Spleen (tissue), 11 donors: ENCODE measurements around the gene TMCC1. TPM values are rescaled to one million over a fixed set of nuclear protein-coding genes. Genes with fewer than 3 reads are reported as not detected.

Experiments used
- DNase-seq: peaks from one replicate; pipeline ENCODE4 v3.0.0-alpha.2; 2020
- H3K27ac ChIP-seq, 8 donors: fragments of 200-600 bp; sonication (generic) in 7 of 8; 1 replicate in 4 of 8; 2 replicates in 4 of 8; pipeline versions ENCODE4 v1.5.0 to v1.8.0; 2016 to 2021; ENCODE audit warnings: inconsistent platforms in 4 of 8, mild to moderate bottlenecking in 4 of 8, moderate library complexity in 1 of 8
- H3K27me3 ChIP-seq, 7 donors: fragments of 200-600 bp; sonication (generic) in 6 of 7; replicated peaks in 1 of 7; 1 replicate in 4 of 7; 2 replicates in 3 of 7; pipeline versions ENCODE4 v1.5.0 to v1.8.0; 2016 to 2021; ENCODE audit warnings: inconsistent platforms in 3 of 7, mild to moderate bottlenecking in 1 of 7
- H3K36me3 ChIP-seq, 6 donors: fragments of 200-600 bp; sonication (generic) in 5 of 6; 1 replicate in 4 of 6; 2 replicates in 2 of 6; pipeline versions ENCODE4 v1.5.0 to v1.8.0; 2016 to 2021; ENCODE audit warnings: inconsistent platforms in 2 of 6
- H3K4me1 ChIP-seq, 6 donors: fragments of 200-600 bp; sonication (generic) in 5 of 6; 1 replicate in 3 of 6; 2 replicates in 3 of 6; pipeline versions ENCODE4 v1.5.0 to v1.8.0; 2016 to 2021; ENCODE audit warnings: inconsistent platforms in 3 of 6
- H3K4me3 ChIP-seq, 8 donors: fragments of 200-600 bp; sonication (generic) in 7 of 8; 1 replicate in 4 of 8; 2 replicates in 4 of 8; pipeline versions ENCODE4 v1.5.0 to v1.8.0; 2016 to 2021; ENCODE audit warnings: inconsistent platforms in 4 of 8, mild to moderate bottlenecking in 4 of 8, moderate library complexity in 2 of 8
- H3K9me3 ChIP-seq, 8 donors: fragments of 200-600 bp; sonication (generic) in 7 of 8; 1 replicate in 4 of 8; 2 replicates in 4 of 8; pipeline versions ENCODE4 v1.5.0 to v1.8.0; 2016 to 2021; ENCODE audit warnings: inconsistent platforms in 4 of 8
- POLR2A ChIP-seq, 3 donors: fragments of 450-650 bp; IDR thresholded peaks; one replicate each; pipeline ENCODE4 v1.5.1; 2017; ENCODE audit warnings: antibody characterized with exemption in 3 of 3, mild to moderate bottlenecking in 1 of 3
- POLR2AphosphoS5 ChIP-seq, 3 donors: sonication (generic); formaldehyde crosslinking; IDR thresholded peaks; one replicate each; pipeline ENCODE4 v1.5.1; 2017; ENCODE audit warnings: antibody characterized with exemption in 3 of 3
- WGBS, 5 donors: extraction: QIAGEN DNeasy Blood & Tissue Kit in 3 of 5; methylation state at CpG; one replicate each; pipeline versions ENCODE4 v1.1.5 to v1.1.7; 2013 to 2018; 5-methylcytosine and 5-hydroxymethylcytosine counted together
- intact Hi-C: fragments of 100-400 bp; cut with DNase I; formaldehyde crosslinking; loops from one replicate; pipeline ENCODE4 v1.15.0; 2023; ENCODE audit warnings: low total_unique reads
- polyA plus RNA-seq, 3 donors: library from polyadenylated mRNA; stranded (reverse); fragments of 200-250 nt; gene quantifications; one replicate each; pipeline ENCODE4 v1.2.1, GENCODE V29; 2013
- total RNA-seq, 7 donors: library from RNA; depleted of rRNA in 3 of 7; stranded (reverse); fragments of >200 nt in 3 of 7; fragmentation: NEBNext Ultra II Directional in 4 of 7; extraction: Animal tissue kit (Norgen Biotek cat#: 25700) in 4 of 7; gene quantifications; one replicate each; pipeline versions ENCODE4 v1.1.0 to v1.2.1, GENCODE V29; 2016 to 2021
- TF ChIP-seq, protein P1 (sequence below), 11 experiments: fragments of 200-600 bp in 7 of 11; fragments of 450-650 bp in 4 of 11; sonication (generic) in 4 of 11; IDR thresholded peaks in 8 of 11; conservative IDR thresholded peaks in 3 of 11; 1 replicate in 7 of 11; 2 replicates in 4 of 11; pipeline versions ENCODE4 v1.4.0 to v1.8.0; 2016 to 2021; ENCODE audit warnings: antibody characterized with exemption in 11 of 11, inconsistent platforms in 4 of 11, mild to moderate bottlenecking in 1 of 11
- donor health status: healthy with polysubstance abuse.
- donor health status: DM: no; HTN: no; CAD: no; lungs with moderate emphysema.
- donor health status: DM: no; HTN: no; CAD: no.
- donor health status: Bipolar disorder and iron deficiency.
- donor health status: healthy.
- donor health status: DM: no; HTN: no; CAD: no.
- donor health status: DM: yes; HTN: yes; CAD: no.

TMCC1 gene
- total and polyA plus RNA-seq, 10 donors: 4.5 to 45.5 (median 32.5) TPM

- Histone ChIP-seq H3K27ac (peak overlapping the region in 7 of 8 donors; percentile 82 to 93 (median 88)), H3K4me1 (peaks cover 18 to 90% (median 73%) of the 10 kb centered on the region in 6 donors), H3K9me3 (no peaks in the 10 kb centered on the region), H3K27me3 (peaks cover 0 to 53% (median 10%) of the 10 kb centered on the region in 7 donors), H3K4me3 (no peak overlapping the region), H3K36me3 (no peaks in the 10 kb centered on the region)
- intact Hi-C loops: no loop called here
- no peak for DNase-seq
- WGBS, 5 donors: 31 to 50% (median 37%) methylated on average over 16 to 17 of the region's 17 CpGs
- peak in 2 of 3 donors; percentile 47 to 50 for TF ChIP-seq POLR2AphosphoS5 (IDR thresholded peaks at IDR 0.05)
- TF ChIP-seq POLR2A (IDR thresholded peaks at IDR 0.05): no peak
- TF ChIP-seq, protein P1, sequence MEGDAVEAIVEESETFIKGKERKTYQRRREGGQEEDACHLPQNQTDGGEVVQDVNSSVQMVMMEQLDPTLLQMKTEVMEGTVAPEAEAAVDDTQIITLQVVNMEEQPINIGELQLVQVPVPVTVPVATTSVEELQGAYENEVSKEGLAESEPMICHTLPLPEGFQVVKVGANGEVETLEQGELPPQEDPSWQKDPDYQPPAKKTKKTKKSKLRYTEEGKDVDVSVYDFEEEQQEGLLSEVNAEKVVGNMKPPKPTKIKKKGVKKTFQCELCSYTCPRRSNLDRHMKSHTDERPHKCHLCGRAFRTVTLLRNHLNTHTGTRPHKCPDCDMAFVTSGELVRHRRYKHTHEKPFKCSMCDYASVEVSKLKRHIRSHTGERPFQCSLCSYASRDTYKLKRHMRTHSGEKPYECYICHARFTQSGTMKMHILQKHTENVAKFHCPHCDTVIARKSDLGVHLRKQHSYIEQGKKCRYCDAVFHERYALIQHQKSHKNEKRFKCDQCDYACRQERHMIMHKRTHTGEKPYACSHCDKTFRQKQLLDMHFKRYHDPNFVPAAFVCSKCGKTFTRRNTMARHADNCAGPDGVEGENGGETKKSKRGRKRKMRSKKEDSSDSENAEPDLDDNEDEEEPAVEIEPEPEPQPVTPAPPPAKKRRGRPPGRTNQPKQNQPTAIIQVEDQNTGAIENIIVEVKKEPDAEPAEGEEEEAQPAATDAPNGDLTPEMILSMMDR (IDR thresholded peaks at IDR 0.05 in 8 of 11, conservative IDR thresholded peaks at IDR 0.05 in 3 of 11): peak in 4 of 11 experiments; percentile 10 to 35 (median 14)
Observed at GRCh38 chr3:129608087-129608935, 285.2 kb downstream of the TMCC1 start.

DNA sequence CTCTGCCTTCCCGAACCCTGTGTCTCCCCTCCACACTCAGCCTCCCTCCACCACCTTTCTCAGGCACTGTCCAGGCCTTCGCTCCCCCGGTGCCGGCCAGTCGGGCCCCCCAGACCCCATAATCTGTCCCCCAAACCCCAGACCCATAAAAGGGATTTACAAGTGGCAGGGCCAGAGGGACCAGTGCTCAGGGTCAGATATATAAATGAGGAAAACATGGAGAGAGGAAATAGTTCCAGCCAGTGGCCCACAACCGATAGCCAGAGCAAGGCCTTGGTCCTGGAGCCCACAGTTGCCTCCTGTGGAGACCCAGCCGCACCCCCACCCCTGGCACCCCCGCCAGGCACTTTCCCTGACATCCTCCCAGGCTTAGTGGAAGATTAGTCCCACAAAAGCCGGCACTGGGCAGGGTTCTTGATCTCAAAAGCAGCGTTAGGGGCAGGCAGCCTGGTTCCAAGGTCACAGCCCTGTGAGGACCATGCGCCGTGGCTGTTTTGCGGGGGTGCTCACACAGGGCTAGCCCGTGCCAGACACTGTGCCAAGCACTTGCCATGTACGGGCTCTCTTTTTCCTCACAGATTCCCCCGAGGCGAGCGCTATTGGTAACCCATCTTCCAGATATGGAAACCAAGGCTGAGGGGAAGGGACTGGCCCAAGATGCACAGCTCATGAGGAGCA lies 286.0 kb downstream of the TMCC1 start:
- 33 to 58% (median 55%) methylated on average over 9 to 18 of the region's 18 CpGs for WGBS, 5 donors
- H3K4me1 ChIP-seq: peaks cover 18 to 92% (median 77%) of the 10 kb centered on the region in 6 donors
- no peaks in the 10 kb centered on the region for H3K9me3 ChIP-seq
- TF ChIP-seq POLR2AphosphoS5 (IDR thresholded peaks at IDR 0.05) (no peak), POLR2A (IDR thresholded peaks at IDR 0.05) (no peak)
- TF ChIP-seq, protein P1 (IDR thresholded peaks at IDR 0.05 in 8 of 11, conservative IDR thresholded peaks at IDR 0.05 in 3 of 11): no peak
- peaks cover 0 to 53% (median 10%) of the 10 kb centered on the region in 7 donors for H3K27me3 ChIP-seq
- no peak for DNase-seq
- peak overlapping the region; percentile 66 to 93 (median 87) for H3K27ac ChIP-seq
- intact Hi-C loops: no loop called here
- peak overlapping the region in 7 of 8 donors; percentile 25 to 91 (median 47) for H3K4me3 ChIP-seq
- no peaks in the 10 kb centered on the region for H3K36me3 ChIP-seq

- TF ChIP-seq, protein P1 (IDR thresholded peaks at IDR 0.05 in 8 of 11, conservative IDR thresholded peaks at IDR 0.05 in 3 of 11): no peak
- TF ChIP-seq POLR2AphosphoS5 (IDR thresholded peaks at IDR 0.05) (peak; percentile 80 to 85 (median 83)), POLR2A (IDR thresholded peaks at IDR 0.05) (peak in 1 of 3 donors; percentile 29)
- Histone ChIP-seq H3K27ac (peak within 1 kb of the TSS; percentile 66 to 93 (median 88)), H3K36me3 (no peaks in the 10 kb centered on the region), H3K9me3 (no peaks in the 10 kb centered on the region), H3K4me1 (peaks cover 20 to 92% (median 79%) of the 10 kb centered on the region in 6 donors), H3K4me3 (peak within 1 kb of the TSS; percentile 56 to 91 (median 70)), H3K27me3 (peaks cover 0 to 51% (median 10%) of the 10 kb centered on the region in 7 donors)
- DNase-seq: peak; percentile 91
- 1 to 5% (median 3%) methylated on average over 27 to 96 of the region's 96 CpGs for WGBS, 5 donors
- intact Hi-C loops: no loop called here
Observed at GRCh38 chr3:129606636-129607390, 286.7 kb downstream of the TMCC1 start, which contains the start of gene PLXND1. Gene PLXND1 (minus strand): TSS chr3:129606676. CDS start chr3:129606639, 37 bp downstream.
